SU-DHL-6 (cell line): ENCODE measurements around the gene ARMC9.
"Not testable (repeated sequence)": the region's sequence is repeated elsewhere in the genome, so short reads cannot be mapped to it uniquely, and the experiment has no call there.

Experiments used
- H2AFZ ChIP-seq: fragments of 200-600 bp; sonication (generic); 2 replicates; pipeline ENCODE4 v1.6.1; 2014; ENCODE audit warnings: low read depth, mild to moderate bottlenecking, moderate library complexity, mixed read lengths, antibody characterized with exemption, low read length; ENCODE audit not compliant: severe bottlenecking
- H3F3A ChIP-seq: fragments of 200-600 bp; shearing (Covaris generic); 2 replicates; pipeline ENCODE4 v1.6.0; 2016; ENCODE audit warnings: antibody characterized with exemption, mild to moderate bottlenecking; ENCODE audit not compliant: insufficient read depth
- H3K27ac ChIP-seq: fragments of 200-600 bp; sonication (generic); 2 replicates; pipeline ENCODE4 v1.5.1; 2016; ENCODE audit warnings: low read depth, mild to moderate bottlenecking, low read length, moderate library complexity, mixed read lengths
- H3K27me3 ChIP-seq: fragments of 200-600 bp; sonication (generic), shearing (Covaris generic); 2 replicates; pipeline ENCODE4 v1.6.0; 2014; ENCODE audit warnings: mild to moderate bottlenecking, low read length
- H3K36me3 ChIP-seq: fragments of 200-600 bp; sonication (generic); 2 replicates; pipeline ENCODE4 v1.6.1; 2014; ENCODE audit warnings: mild to moderate bottlenecking, low read length, mixed read lengths
- H3K4me2 ChIP-seq: fragments of 300-600, 200-600 bp; shearing (Covaris generic), sonication (generic); 2 replicates; pipeline ENCODE4 v1.6.0; 2014; ENCODE audit warnings: low read length, low read depth, mild to moderate bottlenecking; ENCODE audit not compliant: poor library complexity, severe bottlenecking
- H3K4me3 ChIP-seq: fragments of 200-600 bp; sonication (generic); 2 replicates; pipeline ENCODE4 v1.5.1; 2014; ENCODE audit warnings: antibody characterized with exemption, low read length, mild to moderate bottlenecking, mixed read lengths; ENCODE audit not compliant: insufficient read depth, poor library complexity, severe bottlenecking
- H3K79me2 ChIP-seq: fragments of 200-600 bp; sonication (generic); 2 replicates; pipeline ENCODE4 v1.6.1; 2014; ENCODE audit warnings: mild to moderate bottlenecking, low read length, moderate library complexity; ENCODE audit not compliant: insufficient read depth
- H3K9ac ChIP-seq: fragments of 200-600 bp; sonication (generic); 2 replicates; pipeline ENCODE4 v1.7.0; 2014; ENCODE audit warnings: mild to moderate bottlenecking, low read length
- H3K9me2 ChIP-seq: fragments of 200-600 bp; sonication (generic); replicated peaks from 2 replicates; pipeline ENCODE4 v1.6.1; 2014; ENCODE audit warnings: low read length; ENCODE audit not compliant: insufficient read depth
- H3K9me3 ChIP-seq: fragments of 200-600 bp; sonication (generic); 2 replicates; pipeline ENCODE4 v1.6.1; 2014; ENCODE audit warnings: low read length, mixed read lengths; ENCODE audit not compliant: insufficient read depth
- H4K20me1 ChIP-seq: fragments of 200-600 bp; sonication (generic); 2 replicates; pipeline ENCODE4 v1.6.1; 2014; ENCODE audit warnings: low read depth, mild to moderate bottlenecking, antibody characterized with exemption, low read length, moderate library complexity, mixed read lengths
- EZH2phosphoT487 ChIP-seq: fragments of 200-600 bp; sonication (generic), shearing (Covaris generic); conservative IDR thresholded peaks from 2 replicates; pipeline ENCODE4 v1.6.1; 2018; ENCODE audit warnings: mild to moderate bottlenecking, antibody characterized with exemption, low read length, moderate library complexity, mixed read lengths
- TF ChIP-seq, protein P1 (sequence below): fragments of 200-600 bp; sonication (generic); IDR thresholded peaks from one replicate; pipeline ENCODE4 v1.5.1; 2017; ENCODE audit warnings: antibody characterized with exemption, mild to moderate bottlenecking, low read length, moderate library complexity; ENCODE audit not compliant: insufficient read depth, poor library complexity, severe bottlenecking

The ARMC9 gene

GRCh38 chr2:231405601-231406367, 207.4 kb downstream of the ARMC9 start:
- H3F3A ChIP-seq, result peaks cover 18% of the 10 kb centered on the region
- peak overlapping the region; percentile 79 for H3K27ac ChIP-seq
- TF ChIP-seq, protein P1, sequence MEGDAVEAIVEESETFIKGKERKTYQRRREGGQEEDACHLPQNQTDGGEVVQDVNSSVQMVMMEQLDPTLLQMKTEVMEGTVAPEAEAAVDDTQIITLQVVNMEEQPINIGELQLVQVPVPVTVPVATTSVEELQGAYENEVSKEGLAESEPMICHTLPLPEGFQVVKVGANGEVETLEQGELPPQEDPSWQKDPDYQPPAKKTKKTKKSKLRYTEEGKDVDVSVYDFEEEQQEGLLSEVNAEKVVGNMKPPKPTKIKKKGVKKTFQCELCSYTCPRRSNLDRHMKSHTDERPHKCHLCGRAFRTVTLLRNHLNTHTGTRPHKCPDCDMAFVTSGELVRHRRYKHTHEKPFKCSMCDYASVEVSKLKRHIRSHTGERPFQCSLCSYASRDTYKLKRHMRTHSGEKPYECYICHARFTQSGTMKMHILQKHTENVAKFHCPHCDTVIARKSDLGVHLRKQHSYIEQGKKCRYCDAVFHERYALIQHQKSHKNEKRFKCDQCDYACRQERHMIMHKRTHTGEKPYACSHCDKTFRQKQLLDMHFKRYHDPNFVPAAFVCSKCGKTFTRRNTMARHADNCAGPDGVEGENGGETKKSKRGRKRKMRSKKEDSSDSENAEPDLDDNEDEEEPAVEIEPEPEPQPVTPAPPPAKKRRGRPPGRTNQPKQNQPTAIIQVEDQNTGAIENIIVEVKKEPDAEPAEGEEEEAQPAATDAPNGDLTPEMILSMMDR, result peak; percentile 27
- not testable (repeated sequence) for H3K27me3 ChIP-seq, H3K9me3 ChIP-seq, H3K4me3 ChIP-seq, H3K36me3 ChIP-seq, H3K79me2 ChIP-seq, H3K9me2 ChIP-seq, H4K20me1 ChIP-seq
- peak overlapping the region; percentile 51 for H3K4me2 ChIP-seq
- peak overlapping the region; percentile 50 for H3K9ac ChIP-seq
- H2AFZ ChIP-seq, result peak overlapping the region; percentile 73

GRCh38 chr2:231407686-231408085, 209.3 kb downstream of the ARMC9 start:
- not testable (repeated sequence) for H4K20me1 ChIP-seq, H3K27me3 ChIP-seq, H3K4me2 ChIP-seq, H3K9ac ChIP-seq, H3K9me3 ChIP-seq, H2AFZ ChIP-seq, H3K79me2 ChIP-seq, H3K9me2 ChIP-seq, H3K4me3 ChIP-seq, H3K27ac ChIP-seq, H3K36me3 ChIP-seq
- peaks cover 22% of the 10 kb centered on the region for H3F3A ChIP-seq

- H3K4me3 ChIP-seq, H3K9ac ChIP-seq, H3K79me2 ChIP-seq, H3K36me3 ChIP-seq, H4K20me1 ChIP-seq, H3K27ac ChIP-seq, H2AFZ ChIP-seq, H3K9me2 ChIP-seq, H3K4me2 ChIP-seq, H3K27me3 ChIP-seq, H3K9me3 ChIP-seq: not testable (repeated sequence)
- peaks cover 20% of the 10 kb centered on the region for H3F3A ChIP-seq
Observed at GRCh38 chr2:231408304-231408703, 209.9 kb downstream of the ARMC9 start.

DNA sequence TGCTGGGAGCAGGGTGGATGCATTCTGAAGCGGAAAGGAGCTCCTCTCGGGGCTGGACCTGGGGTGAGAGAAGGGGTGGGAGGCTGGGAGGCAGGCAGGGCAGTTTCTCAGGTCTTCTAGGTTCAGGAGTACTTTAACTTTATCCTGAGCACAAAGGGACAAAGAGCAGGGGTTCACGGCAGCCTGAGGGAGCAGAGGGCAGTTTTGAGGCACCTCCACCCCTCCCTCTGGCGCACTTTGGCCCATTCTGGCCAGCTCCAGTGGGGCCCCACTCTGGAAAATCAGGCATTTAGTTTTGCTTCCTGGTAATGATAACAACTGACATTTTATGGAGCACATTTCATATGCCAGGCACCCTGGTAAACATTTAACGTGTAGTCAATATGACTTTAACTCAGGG, 211.3 kb downstream of the ARMC9 start:
- Histone ChIP-seq H4K20me1 (no peaks in the 10 kb centered on the region), H3K4me2 (peak overlapping the region; percentile 23), H3K9ac (peak overlapping the region; percentile 39), H3K27me3 (no peaks in the 10 kb centered on the region), H3K36me3 (no peaks in the 10 kb centered on the region; the same call in 1 of the 2 replicates), H3F3A (peaks cover 18% of the 10 kb centered on the region; the same call in 1 of the 2 replicates), H3K27ac (peak overlapping the region; percentile 53), H3K9me3 (peaks cover 4% of the 10 kb centered on the region; the same call in 1 of the 2 replicates), H3K79me2 (no peaks in the 10 kb centered on the region), H2AFZ (no peak overlapping the region), H3K9me2 (no peaks in the 10 kb centered on the region), H3K4me3 (no peak overlapping the region)
- TF ChIP-seq, protein P1, result no peak
- TF ChIP-seq EZH2phosphoT487, result no peak
